Measurements from ENCODE around the gene MRPL3. TPM values are rescaled to one million over a fixed set of nuclear protein-coding genes. Genes with fewer than 3 reads are reported as not detected.

Gene MRPL3
- total RNA-seq, 1 experiment from 2014 or later: 142 TPM

- H2AFZ ChIP-seq (ENCODE audit: low read depth, low read length, poor library complexity, severe bottlenecking): no peak overlapping the region
- peaks cover 28% of the 10 kb centered on the region for H3K27me3 ChIP-seq (ENCODE audit: insufficient read depth, low read length)
- H3K4me2 ChIP-seq (ENCODE audit: low read length): no peak overlapping the region
- ATAC-seq (no peak), DNase-seq (ENCODE audit: low read depth, low spot score) (no peak)
- no peaks in the 10 kb centered on the region for H3K9me3 ChIP-seq (ENCODE audit: control insufficient read depth in 1 of 2, insufficient read depth in 1 of 2, low read depth in 1 of 2, low read length in 2 of 2)
- H3K79me2 ChIP-seq (ENCODE audit: insufficient read depth, low read length): no peaks in the 10 kb centered on the region
- no peak for TF ChIP-seq SRF (IDR thresholded peaks at IDR 0.05; ENCODE audit: low read depth)
- no peak for TF ChIP-seq ELF1 (IDR thresholded peaks at IDR 0.05; ENCODE audit: borderline replicate concordance, low read depth)
- TF ChIP-seq FOSL1 (IDR thresholded peaks at IDR 0.05; ENCODE audit: low read depth): no peak
- no peak for TF ChIP-seq ZNF274 (IDR thresholded peaks at IDR 0.05; ENCODE audit: low read depth, low read length)
- no peak for TF ChIP-seq RAD21 (IDR thresholded peaks at IDR 0.05; ENCODE audit: low read depth)
- no peak for TF ChIP-seq SIN3A (IDR thresholded peaks at IDR 0.05; ENCODE audit: low read depth)
- no peaks in the 10 kb centered on the region for H3K9me2 ChIP-seq (ENCODE audit: insufficient read depth)
- H3K9ac ChIP-seq (ENCODE audit: low read length): no peak overlapping the region
- ChIA-PET CTCF (no interaction called here), POLR2A (no interaction called here), RAD21 (ENCODE audit: low non-redundant PET in 1 of 2, low total read pairs in 2 of 2, uncharacterized antibody in 2 of 2, unreplicated experiment in 2 of 2) (no interaction called here)
- H3K4me1 ChIP-seq (ENCODE audit: control insufficient read depth in 1 of 2, insufficient read depth in 2 of 2, low read length in 2 of 2): no peaks in the 10 kb centered on the region
- H4K20me1 ChIP-seq (ENCODE audit: insufficient read depth): no peaks in the 10 kb centered on the region
- no peak overlapping the region for H3K27ac ChIP-seq (ENCODE audit: low read depth, low read length)
- H3K4me3 ChIP-seq (replicated peaks in 1 of 2; ENCODE audit: low read depth in 1 of 2, low read length in 2 of 2): no peak overlapping the region
- no TSS peak for BruUV-seq (replicated peaks)
- no peaks in the 10 kb centered on the region for H3K36me3 ChIP-seq (ENCODE audit: control insufficient read depth in 1 of 2, insufficient read depth in 2 of 2, low read length in 2 of 2)
- intact Hi-C loops (cut with micrococcal nuclease): no loop called here
Observed at GRCh38 chr3:131530843-131531242, 28.1 kb upstream of the MRPL3 start.

- no peak overlapping the region for H3K4me3 ChIP-seq (replicated peaks in 1 of 2; ENCODE audit: low read depth in 1 of 2, low read length in 2 of 2)
- DNase-seq (ENCODE audit: low read depth, low spot score) (no peak), ATAC-seq (no peak)
- CTCF ChIA-PET: no interaction called here
- no TSS peak for BruUV-seq (replicated peaks)
- H2AFZ ChIP-seq (ENCODE audit: low read depth, low read length, poor library complexity, severe bottlenecking): no peak overlapping the region
- peaks cover 28% of the 10 kb centered on the region for H3K27me3 ChIP-seq (ENCODE audit: insufficient read depth, low read length)
- no peaks in the 10 kb centered on the region for H3K36me3 ChIP-seq (ENCODE audit: control insufficient read depth in 1 of 2, insufficient read depth in 2 of 2, low read length in 2 of 2)
- POLR2A ChIA-PET: no interaction called here
- no peak overlapping the region for H3K4me2 ChIP-seq (ENCODE audit: low read length)
- H3K9me3 ChIP-seq (ENCODE audit: control insufficient read depth in 1 of 2, insufficient read depth in 1 of 2, low read depth in 1 of 2, low read length in 2 of 2): no peaks in the 10 kb centered on the region
- H3K79me2 ChIP-seq (ENCODE audit: insufficient read depth, low read length): no peaks in the 10 kb centered on the region
- RAD21 ChIA-PET (ENCODE audit: low non-redundant PET in 1 of 2, low total read pairs in 2 of 2, uncharacterized antibody in 2 of 2, unreplicated experiment in 2 of 2): no interaction called here
- H3K27ac ChIP-seq (ENCODE audit: low read depth, low read length): no peak overlapping the region
- no peak overlapping the region for H3K9ac ChIP-seq (ENCODE audit: low read length)
- H3K4me1 ChIP-seq (ENCODE audit: control insufficient read depth in 1 of 2, insufficient read depth in 2 of 2, low read length in 2 of 2): no peaks in the 10 kb centered on the region
- intact Hi-C loops (cut with micrococcal nuclease): no loop called here
- no peaks in the 10 kb centered on the region for H3K9me2 ChIP-seq (ENCODE audit: insufficient read depth)
- H4K20me1 ChIP-seq (ENCODE audit: insufficient read depth): no peaks in the 10 kb centered on the region
- TF ChIP-seq JUND (IDR thresholded peaks at IDR 0.05): no peak
- no peak for TF ChIP-seq TCF7L2 (IDR thresholded peaks at IDR 0.05; ENCODE audit: borderline replicate concordance, extremely low read depth, insufficient read depth, insufficient read length)
- TF ChIP-seq ZFX (IDR thresholded peaks at IDR 0.05): no peak
- no peak for TF ChIP-seq EZH2phosphoT487 (IDR thresholded peaks at IDR 0.05; ENCODE audit: borderline replicate concordance)
- TF ChIP-seq ZNF274 (IDR thresholded peaks at IDR 0.05; ENCODE audit: low read depth, low read length): no peak
- TF ChIP-seq SIN3A (IDR thresholded peaks at IDR 0.05; ENCODE audit: low read depth): no peak
- no peak for TF ChIP-seq ATF3 (IDR thresholded peaks at IDR 0.05)
- no peak for TF ChIP-seq YY1 (IDR thresholded peaks at IDR 0.05; ENCODE audit: extremely low read depth, insufficient replicate concordance, low read depth, low read length)
- no peak for TF ChIP-seq FOSL1 (IDR thresholded peaks at IDR 0.05; ENCODE audit: low read depth)
- no peak for TF ChIP-seq ELF1 (IDR thresholded peaks at IDR 0.05; ENCODE audit: borderline replicate concordance, low read depth)
- no peak for TF ChIP-seq RAD21 (IDR thresholded peaks at IDR 0.05; ENCODE audit: low read depth)
- no peak for TF ChIP-seq REST (IDR thresholded peaks at IDR 0.05; ENCODE audit: low read depth)
- TF ChIP-seq, protein P1, sequence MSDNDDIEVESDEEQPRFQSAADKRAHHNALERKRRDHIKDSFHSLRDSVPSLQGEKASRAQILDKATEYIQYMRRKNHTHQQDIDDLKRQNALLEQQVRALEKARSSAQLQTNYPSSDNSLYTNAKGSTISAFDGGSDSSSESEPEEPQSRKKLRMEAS (IDR thresholded peaks at IDR 0.05): no peak
- no peak for TF ChIP-seq CBX3 (IDR thresholded peaks at IDR 0.05; ENCODE audit: low read depth)
- TF ChIP-seq EGR1 (IDR thresholded peaks at IDR 0.05; ENCODE audit: low read depth): no peak
- no peak for TF ChIP-seq SP1 (IDR thresholded peaks at IDR 0.05; ENCODE audit: low read depth)
- no peak for TF ChIP-seq POLR2AphosphoS5 (IDR thresholded peaks at IDR 0.05; ENCODE audit: low read depth, low read length)
Observed at GRCh38 chr3:131530388-131530787, 27.6 kb upstream of the MRPL3 start.

Data from HCT116 (cell line).